ENCODE data around the gene CDK14.

- no peak for TF ChIP-seq SREBF2 (IDR thresholded peaks at IDR 0.05; ENCODE audit: low read length)
- TF ChIP-seq ATF3 (IDR thresholded peaks at IDR 0.05; ENCODE audit: borderline replicate concordance, extremely low read depth, low read depth, low read length): no peak
Observed at GRCh38 chr7:90618876-90619275, 22.8 kb downstream of the CDK14 start.

All from GM12878 (cell line).